CD14-positive monocyte (primary cell): Measurements from ENCODE around the gene IFNA16. TPM values are rescaled to one million over a fixed set of nuclear protein-coding genes. Genes with fewer than 3 reads are reported as not detected.

Experiments used
- DNase-seq, 3 donors: peaks; one replicate each; pipeline ENCODE4 v3.0.0-alpha.2; 2011 to 2022
- H2AFZ ChIP-seq: 2 replicates; pipeline ENCODE4 v1.6.0; 2012; ENCODE audit warnings: mild to moderate bottlenecking, low read depth, low read length, inconsistent platforms; ENCODE audit not compliant: insufficient read depth, poor library complexity, severe bottlenecking
- H3K27ac ChIP-seq, 2 donors: 1 replicate in 1 of 2; 2 replicates in 1 of 2; pipeline ENCODE4 v1.5.1; 2012 to 2013; ENCODE audit warnings: low read length in 2 of 2, control low read depth in 1 of 2, inconsistent platforms in 1 of 2, low read depth in 1 of 2, mild to moderate bottlenecking in 1 of 2
- H3K27me3 ChIP-seq, 2 donors: one replicate each; pipeline versions ENCODE4 v1.6.0 to v1.6.1; 2011 to 2013; ENCODE audit warnings: low read length in 2 of 2; ENCODE audit not compliant: control insufficient read depth in 2 of 2, insufficient read depth in 2 of 2
- H3K36me3 ChIP-seq, 2 donors: replicated peaks in 1 of 2; 1 replicate in 1 of 2; 2 replicates in 1 of 2; pipeline versions ENCODE4 v1.5.1 to v1.6.1; 2012 to 2013; ENCODE audit warnings: low read length in 2 of 2, control low read depth in 1 of 2, inconsistent platforms in 1 of 2, mild to moderate bottlenecking in 1 of 2; ENCODE audit not compliant: insufficient read depth in 2 of 2, control insufficient read depth in 1 of 2
- H3K4me1 ChIP-seq, 2 donors: 1 replicate in 1 of 2; 2 replicates in 1 of 2; pipeline versions ENCODE4 v1.5.1 to v1.6.1; 2012 to 2013; ENCODE audit warnings: low read length in 2 of 2, control low read depth in 1 of 2, inconsistent platforms in 1 of 2, mild to moderate bottlenecking in 1 of 2, moderate library complexity in 1 of 2; ENCODE audit not compliant: insufficient read depth in 2 of 2, control insufficient read depth in 1 of 2
- H3K4me2 ChIP-seq: replicated peaks from 2 replicates; pipeline ENCODE3; 2012; ENCODE audit warnings: low read length, moderate library complexity, mild to moderate bottlenecking; ENCODE audit not compliant: poor library complexity, severe bottlenecking; ENCODE audit errors: extremely low read depth
- H3K4me3 ChIP-seq, 3 experiments: fragments of 200-600 bp in 1 of 3; sonication (generic) in 1 of 3; replicated peaks in 1 of 3; 1 replicate in 2 of 3; 2 replicates in 1 of 3; pipeline ENCODE4 v1.5.1; 2011 to 2013; ENCODE audit warnings: low read length in 3 of 3, mild to moderate bottlenecking in 3 of 3, control low read depth in 2 of 3, low read depth in 2 of 3, inconsistent platforms in 1 of 3, moderate library complexity in 1 of 3
- H3K79me2 ChIP-seq: 2 replicates; pipeline ENCODE4 v1.6.0; 2012; ENCODE audit warnings: mild to moderate bottlenecking, control low read depth, inconsistent platforms, low read length, moderate library complexity; ENCODE audit not compliant: insufficient read depth
- H3K9ac ChIP-seq: 2 replicates; pipeline ENCODE4 v1.6.0; 2017; ENCODE audit warnings: low read length, mild to moderate bottlenecking; ENCODE audit not compliant: insufficient read depth, poor library complexity, severe bottlenecking
- H3K9me3 ChIP-seq, 2 donors: replicated peaks in 1 of 2; 1 replicate in 1 of 2; 2 replicates in 1 of 2; pipeline versions ENCODE4 v1.5.1 to v1.6.1; 2012 to 2013; ENCODE audit warnings: low read length in 2 of 2, control low read depth in 1 of 2; ENCODE audit not compliant: control insufficient read depth in 1 of 2, insufficient read depth in 1 of 2
- H4K20me1 ChIP-seq: 2 replicates; pipeline ENCODE4 v1.6.0; 2012; ENCODE audit warnings: mild to moderate bottlenecking, low read length, control low read depth, moderate library complexity; ENCODE audit not compliant: insufficient read depth
- H3K27ac Mint-ChIP-seq, 7 donors: one replicate each; pipeline ENCODE4 v1.8.0; 2020; ENCODE audit warnings: mild to moderate bottlenecking in 7 of 7, mixed read lengths in 7 of 7, moderate library complexity in 6 of 7, inconsistent platforms in 2 of 7
- H3K27me3 Mint-ChIP-seq, 3 donors: one replicate each; pipeline ENCODE4 v1.8.0; 2021 to 2022; ENCODE audit warnings: low read depth in 3 of 3, mild to moderate bottlenecking in 3 of 3, mixed read lengths in 3 of 3, moderate library complexity in 3 of 3, inconsistent platforms in 1 of 3
- H3K36me3 Mint-ChIP-seq, 2 donors: one replicate each; pipeline ENCODE4 v1.8.0; 2020; ENCODE audit warnings: mixed read lengths in 2 of 2, inconsistent platforms in 1 of 2, mild to moderate bottlenecking in 1 of 2
- H3K4me1 Mint-ChIP-seq: one replicate; pipeline ENCODE4 v1.8.0; 2020; ENCODE audit warnings: mild to moderate bottlenecking, mixed read lengths
- H3K4me3 Mint-ChIP-seq, 2 donors: one replicate each; pipeline ENCODE4 v1.8.0; 2020; ENCODE audit warnings: mild to moderate bottlenecking in 2 of 2, mixed read lengths in 2 of 2, moderate library complexity in 1 of 2
- H3K9me3 Mint-ChIP-seq, 7 donors: one replicate each; pipeline ENCODE4 v1.8.0; 2020 to 2022; ENCODE audit warnings: mixed read lengths in 7 of 7, mild to moderate bottlenecking in 6 of 7, moderate library complexity in 6 of 7, inconsistent platforms in 2 of 7
- CTCF ChIP-seq: fragments of 200-600 bp; IDR thresholded peaks from one replicate; pipeline ENCODE4 v1.8.0; 2022; ENCODE audit warnings: antibody characterized with exemption, mild to moderate bottlenecking
- WGBS: methylation state at CpG from one replicate; pipeline ENCODE4 v1.1.5; 2013; ENCODE audit warnings: missing lambda C conversion rate; ENCODE audit not compliant: insufficient coverage; 5-methylcytosine and 5-hydroxymethylcytosine counted together
- intact Hi-C, 2 donors: fragments of 100-400 bp; cut with micrococcal nuclease; formaldehyde crosslinking; loops; one replicate each; pipeline versions ENCODE4 v1.15.0 to v1.15.1; 2023
- polyA plus RNA-seq, 3 donors: library from polyadenylated mRNA; depleted of rRNA in 1 of 3; unstranded in 2 of 3; stranded (reverse) in 1 of 3; fragments of 300-500 nt in 2 of 3; fragments of >200 nt in 1 of 3; fragmentation: Illumina TruSeq in 2 of 3; gene quantifications; 1 replicate in 2 of 3; 2 replicates in 1 of 3; pipeline ENCODE4 v1.2.3, GENCODE V29; 2012 to 2021

The IFNA16 gene
- polyA plus RNA-seq, 3 donors, result not detected

DNA sequence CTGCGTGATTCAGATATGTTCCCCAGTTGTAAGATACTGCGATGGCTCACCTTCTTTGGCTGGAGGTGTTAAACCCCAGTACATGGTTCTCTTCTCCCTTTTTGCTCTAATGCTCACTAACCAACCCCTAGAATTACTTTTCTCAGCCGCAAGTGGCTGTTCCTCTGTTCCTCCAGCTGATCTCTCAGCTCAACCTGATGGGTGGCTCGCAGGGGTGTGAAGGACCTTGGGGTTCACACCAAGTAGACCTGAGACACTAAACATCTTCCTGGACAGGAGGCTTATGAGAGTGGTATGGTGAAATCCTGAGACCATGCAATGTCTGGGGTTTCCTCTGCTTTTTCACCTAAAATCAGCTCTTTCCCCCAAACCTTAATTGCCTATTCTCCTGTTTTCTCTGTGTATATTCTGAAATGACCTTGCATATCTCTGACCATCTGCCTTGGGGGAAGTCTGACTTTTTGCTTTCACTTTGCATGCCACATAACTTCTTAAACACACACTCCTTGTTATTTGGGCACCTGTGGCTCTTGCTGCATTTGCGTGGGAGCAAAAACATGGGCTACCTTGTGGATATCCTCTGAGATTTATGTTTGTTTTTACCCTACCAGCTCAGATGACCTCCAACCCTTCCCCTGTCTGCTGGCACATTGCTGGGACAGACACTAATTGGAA lies 38.6 kb upstream of the IFNA16 start:
- intact Hi-C loops, result loop anchor here in 1 of 2 donors (10.0 kb wide), 2 partner anchors 69 to 199 kb away; no protein-coding TSS in a partner anchor

More for the DNA sequence above, 38.6 kb upstream of the IFNA16 start:
- Mint-ChIP-seq H3K27me3 (peaks cover 3 to 13% (median 8%) of the 10 kb centered on the region in 3 donors), H3K9me3 (peaks cover 0 to 5% (median under 1%) of the 10 kb centered on the region in 7 donors), H3K4me3 (peak overlapping the region; percentile 11 to 28), H3K4me1 (peaks cover 34% of the 10 kb centered on the region), H3K36me3 (no peaks in the 10 kb centered on the region), H3K27ac (no peak overlapping the region)
- Histone ChIP-seq H3K79me2 (no peaks in the 10 kb centered on the region), H3K9me3 (no peaks in the 10 kb centered on the region), H3K27ac (no peak overlapping the region), H3K4me3 (no peak overlapping the region), H2AFZ (no peak overlapping the region), H3K27me3 (peaks cover under 1 to 3% of the 10 kb centered on the region in 2 donors), H3K9ac (no peak overlapping the region), H3K4me2 (no peak overlapping the region), H3K4me1 (peaks cover 22 to 23% of the 10 kb centered on the region in 2 donors), H4K20me1 (no peaks in the 10 kb centered on the region), H3K36me3 (no peaks in the 10 kb centered on the region)
- DNase-seq, result no peak
- no peak for TF ChIP-seq CTCF
- WGBS, result 61% methylated on average over 3 of the region's 5 CpGs
